Natural killer cell (primary cell): ENCODE data around the gene EVC. TPM values are rescaled to one million over a fixed set of nuclear protein-coding genes. Genes with fewer than 3 reads are reported as not detected.

Experiments used
- ATAC-seq, 3 donors: fragments of 150-1000 bp in 2 of 3; fragments of 200-7000 bp in 1 of 3; cut with Tn5 transposase; 1 replicate in 1 of 3; 2 replicates in 2 of 3; pipeline ENCODE4 v1.10.0; 2021; ENCODE audit warnings: mild to moderate bottlenecking in 2 of 3, moderate library complexity in 2 of 3
- DNase-seq, 2 donors: peaks; one replicate each; pipeline versions ENCODE4 v3.0.0 to v3.0.0-alpha.2; 2013 to 2021; ENCODE audit warnings: mixed read lengths in 1 of 2
- H3K27ac ChIP-seq: one replicate; pipeline ENCODE4 v1.5.1; 2013; ENCODE audit warnings: mild to moderate bottlenecking, low read length
- H3K27me3 ChIP-seq: one replicate; pipeline ENCODE4 v1.6.1; 2013; ENCODE audit warnings: low read length; ENCODE audit not compliant: control insufficient read depth, insufficient read depth
- H3K36me3 ChIP-seq: one replicate; pipeline ENCODE4 v1.6.1; 2013; ENCODE audit warnings: low read length; ENCODE audit not compliant: control insufficient read depth, insufficient read depth
- H3K4me1 ChIP-seq: one replicate; pipeline ENCODE4 v1.6.1; 2013; ENCODE audit warnings: low read length; ENCODE audit not compliant: control insufficient read depth, insufficient read depth
- H3K4me3 ChIP-seq: one replicate; pipeline ENCODE4 v1.5.1; 2013; ENCODE audit warnings: low read length
- H3K9me3 ChIP-seq: one replicate; pipeline ENCODE4 v1.6.1; 2013; ENCODE audit warnings: low read length; ENCODE audit not compliant: control insufficient read depth, insufficient read depth
- H3K27ac Mint-ChIP-seq, 2 donors: one replicate each; pipeline ENCODE4 v1.8.0; 2022; ENCODE audit warnings: mild to moderate bottlenecking in 2 of 2, mixed read lengths in 2 of 2, moderate library complexity in 1 of 2
- H3K27me3 Mint-ChIP-seq, 2 donors: one replicate each; pipeline ENCODE4 v1.8.0; 2022; ENCODE audit warnings: low read depth in 2 of 2, mixed read lengths in 2 of 2
- H3K36me3 Mint-ChIP-seq: one replicate; pipeline ENCODE4 v1.8.0; 2022; ENCODE audit warnings: mixed read lengths
- H3K4me1 Mint-ChIP-seq, 2 donors: one replicate each; pipeline ENCODE4 v1.8.0; 2022; ENCODE audit warnings: mixed read lengths in 2 of 2
- H3K4me3 Mint-ChIP-seq: one replicate; pipeline ENCODE4 v1.8.0; 2022; ENCODE audit warnings: mild to moderate bottlenecking, moderate library complexity, mixed read lengths
- H3K9me3 Mint-ChIP-seq, 2 donors: one replicate each; pipeline ENCODE4 v1.8.0; 2022; ENCODE audit warnings: mixed read lengths in 2 of 2
- WGBS: methylation state at CpG from one replicate; pipeline ENCODE4 v1.1.7; 2013; ENCODE audit warnings: missing lambda C conversion rate; ENCODE audit not compliant: insufficient coverage; 5-methylcytosine and 5-hydroxymethylcytosine counted together
- intact Hi-C: fragments of 100-400 bp; cut with micrococcal nuclease; formaldehyde crosslinking; loops from one replicate; pipeline ENCODE4 v1.14.2; 2022
- total RNA-seq, 4 donors: library from RNA; stranded (reverse); fragments of 120-200 nt in 1 of 4; gene quantifications; one replicate each; pipeline versions ENCODE4 v1.2.3 to v1.2.4, GENCODE V29; 2013 to 2022
- TF ChIP-seq, protein P1 (sequence below): fragments of 200-600 bp; IDR thresholded peaks from one replicate; pipeline ENCODE4 v1.8.0; 2022; ENCODE audit warnings: antibody characterized with exemption

EVC gene
- total RNA-seq, 3 donors from 2014 or later (not counting 1 experiment from before 2014, with no cell fraction given) = 0.18 to 2.9 (median 0.42) TPM

DNA sequence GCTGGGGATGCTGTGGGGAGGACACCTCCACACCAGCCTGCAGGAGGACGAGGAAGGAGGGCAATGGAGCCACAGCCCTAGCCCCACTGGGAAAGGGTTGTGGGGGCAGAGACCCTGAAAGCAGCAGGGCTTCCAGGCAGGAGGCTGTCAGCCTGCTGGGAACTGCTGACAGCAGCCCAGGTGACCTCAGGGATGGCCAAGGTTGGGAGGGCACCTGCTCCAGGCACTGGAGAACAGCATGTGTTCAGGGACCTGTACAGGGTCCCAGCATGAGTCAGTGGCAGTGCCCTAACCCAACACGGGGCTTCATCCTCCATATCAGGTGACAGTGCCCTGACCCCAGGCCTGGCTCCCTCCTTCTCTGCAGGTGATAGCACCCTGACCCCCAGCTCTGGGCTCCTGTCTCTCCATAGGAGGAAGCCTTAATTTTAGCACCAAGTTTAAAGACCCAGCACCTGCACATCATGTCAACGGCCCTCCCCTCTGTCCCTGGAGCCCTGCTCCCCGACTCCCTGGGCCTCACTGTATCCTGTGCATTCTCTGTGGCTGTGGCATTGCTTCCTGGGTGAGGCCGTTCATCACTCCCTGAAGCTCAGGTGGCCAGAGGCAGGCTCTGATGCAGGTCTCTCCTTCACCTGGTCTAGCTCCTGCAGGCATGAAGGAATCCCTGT, 115.6 kb downstream of the EVC start:
- TF ChIP-seq, protein P1, sequence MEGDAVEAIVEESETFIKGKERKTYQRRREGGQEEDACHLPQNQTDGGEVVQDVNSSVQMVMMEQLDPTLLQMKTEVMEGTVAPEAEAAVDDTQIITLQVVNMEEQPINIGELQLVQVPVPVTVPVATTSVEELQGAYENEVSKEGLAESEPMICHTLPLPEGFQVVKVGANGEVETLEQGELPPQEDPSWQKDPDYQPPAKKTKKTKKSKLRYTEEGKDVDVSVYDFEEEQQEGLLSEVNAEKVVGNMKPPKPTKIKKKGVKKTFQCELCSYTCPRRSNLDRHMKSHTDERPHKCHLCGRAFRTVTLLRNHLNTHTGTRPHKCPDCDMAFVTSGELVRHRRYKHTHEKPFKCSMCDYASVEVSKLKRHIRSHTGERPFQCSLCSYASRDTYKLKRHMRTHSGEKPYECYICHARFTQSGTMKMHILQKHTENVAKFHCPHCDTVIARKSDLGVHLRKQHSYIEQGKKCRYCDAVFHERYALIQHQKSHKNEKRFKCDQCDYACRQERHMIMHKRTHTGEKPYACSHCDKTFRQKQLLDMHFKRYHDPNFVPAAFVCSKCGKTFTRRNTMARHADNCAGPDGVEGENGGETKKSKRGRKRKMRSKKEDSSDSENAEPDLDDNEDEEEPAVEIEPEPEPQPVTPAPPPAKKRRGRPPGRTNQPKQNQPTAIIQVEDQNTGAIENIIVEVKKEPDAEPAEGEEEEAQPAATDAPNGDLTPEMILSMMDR = no peak
- H3K9me3 ChIP-seq = no peaks in the 10 kb centered on the region
- DNase-seq = no peak
- Mint-ChIP-seq H3K4me3 (no peak overlapping the region), H3K36me3 (no peaks in the 10 kb centered on the region), H3K27me3 (peaks cover 13 to 22% of the 10 kb centered on the region in 2 donors), H3K27ac (peak overlapping the region in 1 of 2 donors; percentile 36), H3K4me1 (peaks cover 11 to 12% of the 10 kb centered on the region in 2 donors), H3K9me3 (no peaks in the 10 kb centered on the region)
- 19% methylated on average over 5 of the region's 5 CpGs for WGBS
- no peaks in the 10 kb centered on the region for H3K27me3 ChIP-seq
- no peak for ATAC-seq
- no peak overlapping the region for H3K27ac ChIP-seq
- H3K4me1 ChIP-seq = peaks cover 13% of the 10 kb centered on the region
- intact Hi-C loops = no loop called here
- no peak overlapping the region for H3K4me3 ChIP-seq
- H3K36me3 ChIP-seq = no peaks in the 10 kb centered on the region

DNA sequence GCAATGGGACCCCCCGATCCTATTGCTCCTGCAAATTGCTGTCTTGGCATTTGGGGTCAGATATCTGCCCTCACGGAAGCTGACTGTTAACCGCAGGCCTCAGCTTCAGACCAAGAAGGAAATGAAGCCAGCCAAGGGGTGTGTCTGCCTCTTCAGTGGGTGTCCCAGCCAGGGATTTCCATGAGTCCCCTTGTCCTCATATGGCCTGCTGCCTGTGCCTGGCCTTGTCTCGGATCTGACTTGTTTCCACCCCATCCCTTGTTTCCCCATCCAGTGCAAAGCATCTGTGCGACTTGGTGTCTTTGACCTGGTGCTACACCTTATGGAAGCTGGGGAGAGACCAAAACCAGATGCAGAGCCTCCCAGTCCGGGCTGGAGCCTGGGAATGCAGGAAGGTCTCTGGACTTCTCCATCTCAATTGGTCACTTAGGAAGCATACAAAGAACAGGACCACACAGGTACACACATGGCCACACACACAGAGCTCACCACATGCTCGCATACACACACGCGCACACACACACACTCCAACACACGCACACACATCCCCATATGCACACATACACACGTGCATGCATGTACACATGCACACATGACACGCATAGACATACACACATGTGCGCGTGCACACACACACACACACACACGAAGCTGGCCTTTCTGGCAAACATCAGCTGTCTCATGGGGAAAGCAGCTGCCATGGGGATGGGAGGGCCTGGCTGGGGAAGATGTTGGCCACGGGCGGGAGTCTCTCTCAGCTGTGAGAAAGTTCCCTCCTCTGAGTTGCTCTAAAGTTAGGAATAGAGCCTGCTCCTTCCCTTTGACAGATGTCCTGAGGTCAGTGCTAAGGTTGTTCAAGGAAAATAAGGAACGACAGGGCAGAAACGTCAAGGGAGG, 116.4 kb downstream of the EVC start:
- Mint-ChIP-seq H3K4me3 (no peak overlapping the region), H3K27ac (peak overlapping the region in 1 of 2 donors; percentile 36), H3K4me1 (peaks cover 11 to 12% of the 10 kb centered on the region in 2 donors), H3K9me3 (no peaks in the 10 kb centered on the region), H3K36me3 (no peaks in the 10 kb centered on the region), H3K27me3 (peaks cover 13 to 22% of the 10 kb centered on the region in 2 donors)
- no peaks in the 10 kb centered on the region for H3K9me3 ChIP-seq
- peaks cover 13% of the 10 kb centered on the region for H3K4me1 ChIP-seq
- no peak overlapping the region for H3K27ac ChIP-seq
- ATAC-seq = peak in 1 of 3 donors; percentile 34
- no peak overlapping the region for H3K4me3 ChIP-seq
- TF ChIP-seq, protein P1 = no peak
- intact Hi-C loops = no loop called here
- no peaks in the 10 kb centered on the region for H3K36me3 ChIP-seq
- 54% methylated on average over 19 of the region's 19 CpGs for WGBS
- H3K27me3 ChIP-seq = no peaks in the 10 kb centered on the region
- no peak for DNase-seq

DNA sequence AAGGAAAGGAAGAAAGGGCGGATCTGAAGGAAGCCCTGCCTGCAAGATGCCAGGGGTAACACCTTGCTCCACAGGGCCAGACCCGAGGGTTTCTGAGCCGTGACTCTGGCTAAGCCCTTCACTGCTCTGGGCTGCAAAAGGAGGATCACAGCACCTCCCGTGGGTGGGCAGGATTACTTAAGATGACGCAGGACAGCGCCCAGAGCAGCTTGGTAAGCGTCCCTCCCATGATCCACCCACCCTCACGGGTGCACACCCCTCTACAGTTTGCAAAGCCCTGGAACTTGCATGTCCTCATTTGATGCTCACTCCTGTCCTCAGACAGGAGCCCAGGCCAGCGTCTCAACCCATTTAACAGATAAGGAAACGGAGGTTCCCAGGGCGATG, 117.0 kb downstream of the EVC start:
- H3K4me1 Mint-ChIP-seq = peaks cover 11 to 12% of the 10 kb centered on the region in 2 donors
- 80% methylated on average over 11 of the region's 11 CpGs for WGBS
- DNase-seq (no peak), ATAC-seq (no peak)
- no peak overlapping the region for H3K27ac ChIP-seq
- H3K36me3 ChIP-seq = no peaks in the 10 kb centered on the region
- H3K4me3 ChIP-seq = no peak overlapping the region
- no peak overlapping the region for H3K4me3 Mint-ChIP-seq
- H3K9me3 Mint-ChIP-seq = no peaks in the 10 kb centered on the region
- TF ChIP-seq, protein P1 = no peak
- H3K9me3 ChIP-seq = no peaks in the 10 kb centered on the region
- H3K27ac Mint-ChIP-seq = no peak overlapping the region
- intact Hi-C loops = no loop called here
- H3K27me3 ChIP-seq = no peaks in the 10 kb centered on the region
- H3K27me3 Mint-ChIP-seq = peaks cover 13 to 22% of the 10 kb centered on the region in 2 donors
- H3K36me3 Mint-ChIP-seq = no peaks in the 10 kb centered on the region
- H3K4me1 ChIP-seq = peaks cover 13% of the 10 kb centered on the region
